Measurements from ENCODE around the gene MPO.

Gene MPO

GRCh38 chr17:58307468-58308172 lies 26.9 kb upstream of the MPO start:
- no peak for DNase-seq (ENCODE audit: low read depth, low spot score)

- DNase-seq (ENCODE audit: low read depth, low spot score): no peak
Observed at GRCh38 chr17:58306131-58306951, 25.6 kb upstream of the MPO start.

DNA sequence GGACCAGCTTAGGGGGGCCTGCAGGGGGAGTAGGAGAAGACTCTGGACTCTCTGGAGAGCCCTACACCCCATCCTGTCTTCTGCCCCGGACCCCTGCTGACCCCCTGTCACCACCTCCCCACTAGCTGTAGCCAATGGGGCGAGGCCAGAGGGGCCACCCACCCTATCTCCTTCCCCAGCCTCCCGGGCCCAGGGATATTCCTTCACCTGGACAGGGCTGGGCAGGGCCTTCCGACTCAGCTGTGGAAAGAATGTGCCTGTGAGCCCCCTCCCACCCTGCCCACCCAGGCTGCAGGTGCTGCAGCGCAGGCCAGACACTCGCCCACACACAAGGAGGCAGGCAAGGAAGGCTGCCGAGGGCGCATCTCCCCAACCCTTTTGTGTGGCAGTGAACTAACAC lies 24.9 kb upstream of the MPO start:
- no peak for DNase-seq (ENCODE audit: low read depth, low spot score)

- no peak for DNase-seq (ENCODE audit: low read depth, low spot score)
Observed at GRCh38 chr17:58304750-58305486, 24.2 kb upstream of the MPO start.

GRCh38 chr17:58303971-58304749 lies 23.4 kb upstream of the MPO start:
- peak; percentile 32 for DNase-seq (ENCODE audit: low read depth, low spot score)

- no peak for DNase-seq (ENCODE audit: low read depth, low spot score)
Observed at GRCh38 chr17:58302919-58303585, 22.3 kb upstream of the MPO start.

DNA sequence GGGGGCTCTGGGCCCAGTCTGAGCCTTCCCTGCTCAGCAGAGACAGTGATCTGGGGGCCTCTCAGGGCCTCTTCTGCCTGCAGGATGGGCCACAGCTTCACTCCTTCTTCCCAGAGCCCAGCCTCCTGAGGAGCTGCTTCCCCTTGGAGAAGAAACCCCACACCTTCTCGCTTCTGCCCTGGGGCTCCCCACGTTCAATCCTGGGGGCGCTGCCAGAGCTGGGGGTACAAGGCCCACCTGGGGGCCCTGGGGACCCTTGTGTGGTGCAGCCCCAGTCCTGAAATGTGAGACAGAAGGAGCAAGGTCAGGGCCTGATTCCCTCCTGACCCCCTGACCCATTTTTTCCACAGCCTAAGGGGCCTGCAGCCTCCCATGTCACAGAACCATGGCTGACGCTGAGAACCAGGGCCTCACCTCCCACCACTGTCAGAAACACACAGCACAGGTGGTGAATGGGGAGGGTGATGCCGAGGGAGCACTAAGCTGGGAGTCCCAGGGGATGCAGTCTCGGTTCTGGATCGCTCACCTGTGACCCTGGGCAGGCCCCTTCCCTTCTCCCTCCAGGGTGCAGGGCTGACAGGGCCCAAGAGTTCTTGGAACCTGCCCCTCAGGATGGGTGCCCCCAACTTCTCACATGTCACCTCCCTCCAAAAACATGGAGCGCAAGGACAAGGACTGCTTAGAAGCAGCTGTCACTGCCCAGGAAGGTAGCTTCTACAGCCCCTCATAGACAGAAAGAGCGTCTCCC lies 21.6 kb upstream of the MPO start:
- no peak for DNase-seq (ENCODE audit: low read depth, low spot score)

DNA sequence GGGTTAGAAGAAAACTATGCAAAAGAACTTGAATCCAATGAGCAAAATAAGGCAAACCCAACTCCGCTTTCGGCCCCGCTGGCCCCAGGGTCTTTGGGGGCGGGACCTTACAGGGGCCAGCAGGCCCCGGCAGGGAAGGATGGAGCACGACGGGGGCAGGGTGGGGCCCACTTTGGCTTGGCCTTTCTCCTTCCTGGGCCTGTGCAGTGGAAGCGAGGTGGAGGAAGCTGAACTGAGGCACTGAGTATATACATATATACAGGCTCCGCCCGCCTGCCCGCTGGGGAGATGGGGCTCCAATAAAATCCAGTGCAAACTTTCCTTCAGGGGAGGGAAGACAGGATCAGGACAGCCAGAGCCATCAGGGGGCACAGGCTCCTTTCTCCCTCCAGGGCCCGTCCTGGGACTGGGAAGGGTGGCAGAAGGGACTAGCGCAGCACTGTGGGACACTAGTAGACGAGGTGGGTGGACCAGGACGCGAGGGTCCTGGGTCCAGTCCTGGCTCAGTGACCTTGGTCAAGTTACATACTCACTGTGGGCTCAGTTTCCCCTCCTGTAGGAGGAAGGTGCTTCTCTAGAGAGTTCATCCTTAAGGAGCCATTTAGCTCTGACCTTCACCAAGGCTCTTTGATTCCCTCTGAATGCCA lies 20.9 kb upstream of the MPO start:
- DNase-seq (ENCODE audit: low read depth, low spot score): no peak

- no peak for DNase-seq (ENCODE audit: low read depth, low spot score)
Observed at GRCh38 chr17:58300336-58300735, 19.6 kb upstream of the MPO start.

DNA sequence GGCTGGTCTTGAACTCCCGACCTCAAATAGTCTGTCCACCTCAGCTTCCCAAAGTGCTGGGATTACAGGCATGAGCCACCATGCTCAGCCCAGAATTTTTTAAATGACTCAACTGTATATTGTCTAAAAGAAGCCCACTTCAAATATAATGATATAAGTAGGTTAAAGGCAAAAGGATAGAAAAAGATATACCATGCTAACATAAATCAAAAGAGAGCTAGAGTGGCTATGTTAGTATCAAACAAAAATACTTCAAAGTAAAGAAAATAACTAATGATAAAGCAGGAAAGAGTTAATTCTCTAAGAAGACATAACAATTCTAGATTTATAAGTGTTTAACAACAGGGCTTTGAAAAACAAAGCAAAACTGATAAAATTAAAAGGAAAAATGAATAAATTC lies 13.3 kb upstream of the MPO start:
- DNase-seq (ENCODE audit: low read depth, low spot score): no peak

GRCh38 chr17:58291246-58291645 lies 10.5 kb upstream of the MPO start:
- no peak for DNase-seq (ENCODE audit: low read depth, low spot score)

DNA sequence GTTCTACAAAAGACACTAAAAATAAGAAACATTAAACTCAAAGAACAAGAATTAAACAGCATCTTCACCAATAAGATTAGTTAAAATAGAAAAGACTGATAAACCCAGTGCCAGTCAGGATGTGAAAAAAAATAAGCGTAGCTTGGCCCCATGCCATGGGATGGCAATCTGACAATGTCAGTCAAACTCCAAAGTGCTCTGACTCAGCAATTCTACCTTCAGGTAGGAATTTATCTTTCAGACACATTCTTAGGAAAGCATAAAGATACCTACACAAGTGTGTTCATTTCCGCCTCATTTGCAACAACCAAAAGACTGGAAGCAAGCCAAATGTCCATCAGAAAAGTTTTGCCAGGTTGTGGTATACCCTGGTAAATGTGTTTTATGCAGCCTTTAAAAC lies 9.1 kb upstream of the MPO start:
- no peak for DNase-seq (ENCODE audit: low read depth, low spot score)

- no peak for DNase-seq (ENCODE audit: low read depth, low spot score)
Observed at GRCh38 chr17:58285422-58285810, 4.7 kb upstream of the MPO start.

DNA sequence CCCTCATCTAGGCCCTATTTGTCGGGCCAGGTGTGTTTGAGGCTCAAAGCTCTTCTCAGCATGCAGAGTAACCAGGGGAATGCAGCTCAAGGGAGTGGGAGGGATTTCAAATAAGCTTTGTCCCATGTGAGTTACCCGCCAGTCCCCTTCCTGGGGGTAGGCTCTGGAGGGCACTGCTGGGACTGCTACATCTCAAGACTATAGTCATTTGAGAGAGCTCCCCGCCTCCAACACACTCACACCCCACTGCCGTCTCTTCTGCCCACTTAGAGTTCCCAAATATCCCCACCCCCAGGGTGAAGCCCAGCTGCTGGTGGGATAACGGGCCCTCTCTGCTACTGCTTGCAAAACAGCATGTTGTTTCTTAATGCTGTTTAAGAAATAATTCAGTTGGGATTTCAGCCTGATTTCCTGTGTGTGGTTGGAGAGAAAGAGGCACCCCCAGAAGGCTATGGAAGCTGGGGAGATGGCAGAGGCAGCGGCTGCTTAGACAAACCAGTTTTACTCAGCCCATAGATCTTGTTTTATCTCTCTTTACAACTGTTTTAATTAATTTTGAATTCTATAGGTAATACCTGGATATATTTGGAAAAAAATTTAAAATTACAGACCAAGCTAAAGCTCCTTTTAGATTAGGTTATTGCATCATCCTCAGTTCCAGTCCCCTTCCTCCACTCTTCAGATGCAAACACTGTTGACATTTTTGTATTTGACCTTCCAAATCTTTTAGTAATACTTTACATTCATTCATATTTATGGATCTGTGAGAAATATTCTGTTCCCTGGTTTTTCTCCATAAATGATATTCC lies 4.1 kb upstream of the MPO start:
- no peak for DNase-seq (ENCODE audit: low read depth, low spot score)

DNA sequence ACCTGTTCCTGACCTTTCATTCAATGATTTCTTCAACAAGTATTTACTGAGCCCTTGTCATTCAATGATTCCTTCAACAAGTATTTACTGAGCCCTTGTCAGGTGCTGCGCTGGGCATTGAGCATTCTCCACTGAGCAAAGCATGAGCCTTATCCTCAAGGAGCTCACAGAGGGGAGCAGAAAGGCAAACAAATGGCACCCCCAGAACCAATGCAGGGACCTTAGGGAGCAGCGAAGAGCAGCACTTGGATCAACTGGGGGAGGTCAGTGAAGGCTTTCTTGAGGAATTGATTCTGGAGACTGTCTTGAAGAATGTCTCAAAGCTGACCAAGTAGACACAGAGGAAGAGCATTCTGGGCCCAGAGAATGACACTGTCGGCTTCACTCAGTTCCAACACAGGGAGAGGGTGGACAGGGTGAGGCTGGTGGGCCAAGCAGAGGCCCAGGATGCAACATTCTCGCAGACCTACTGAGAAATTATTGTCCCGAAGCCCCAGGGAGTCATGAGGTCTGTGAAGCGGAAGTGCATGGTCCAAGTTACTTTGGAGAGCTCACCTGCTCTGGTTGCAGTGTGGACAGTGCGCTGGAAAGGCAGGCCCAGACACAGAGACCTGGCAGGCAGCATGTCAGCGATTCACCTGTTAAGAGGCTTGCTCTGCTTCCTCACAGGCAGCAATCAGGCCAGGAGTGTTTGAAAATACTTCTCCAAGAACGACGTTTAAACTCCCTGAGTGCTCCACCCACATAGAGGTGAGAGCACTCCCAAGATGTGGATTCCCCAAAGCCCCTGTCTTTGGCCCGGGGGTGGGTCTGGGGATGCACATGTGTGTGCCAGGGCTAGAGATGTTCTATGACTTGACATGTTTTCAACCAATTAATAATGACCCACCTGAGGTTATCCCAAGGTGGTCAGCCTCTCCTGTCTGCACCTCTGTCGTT lies 3.2 kb upstream of the MPO start:
- no peak for DNase-seq (ENCODE audit: low read depth, low spot score)

DNA sequence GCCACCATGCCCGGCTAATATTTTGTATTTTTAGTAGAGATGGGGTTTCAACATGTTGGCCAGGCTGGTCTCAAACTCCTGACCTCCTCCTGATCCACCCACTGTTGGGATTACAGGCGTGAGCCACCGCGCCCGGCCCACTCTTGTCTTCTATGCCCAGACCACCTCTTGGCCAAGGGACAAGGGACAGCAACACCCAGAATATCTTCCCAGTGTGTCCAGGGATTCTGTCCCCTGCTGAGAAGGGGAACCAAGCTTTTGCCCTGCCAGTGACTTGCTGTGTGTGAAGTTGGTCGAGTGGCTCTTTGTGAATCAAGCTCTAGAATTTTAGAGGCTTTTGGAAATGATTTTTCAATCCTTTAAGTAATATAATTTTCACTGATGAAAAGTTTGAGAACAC lies 1.7 kb upstream of the MPO start:
- DNase-seq (ENCODE audit: low read depth, low spot score): no peak

GRCh38 chr17:58281511-58282011 lies 826 bp upstream of the MPO start:
- no peak for DNase-seq (ENCODE audit: low read depth, low spot score)

All from activated naive CD8-positive, alpha-beta T cell treated with anti-CD3 and anti-CD28 coated beads, Interleukin-2, amount 50 U/mL, for 16 hours (primary cell).